Measurements from ENCODE around the gene UMAD1.

UMAD1 gene

GRCh38 chr7:7876419-7876818 is 235.9 kb downstream of the UMAD1 start:
- no peak for DNase-seq
- Histone ChIP-seq H3K27ac (no peak overlapping the region), H3K4me1 (no peaks in the 10 kb centered on the region), H3K36me3 (no peaks in the 10 kb centered on the region), H3K27me3 (no peaks in the 10 kb centered on the region), H3K9me3 (peaks cover 0 to 4% (median 0%) of the 10 kb centered on the region in 3 donors), H3K4me3 (no peak overlapping the region)
- no peak for TF ChIP-seq CTCF (IDR thresholded peaks at IDR 0.05)
- intact Hi-C loops (cut with DNase I; ENCODE audit: low total_unique reads), result no loop called here

DNA sequence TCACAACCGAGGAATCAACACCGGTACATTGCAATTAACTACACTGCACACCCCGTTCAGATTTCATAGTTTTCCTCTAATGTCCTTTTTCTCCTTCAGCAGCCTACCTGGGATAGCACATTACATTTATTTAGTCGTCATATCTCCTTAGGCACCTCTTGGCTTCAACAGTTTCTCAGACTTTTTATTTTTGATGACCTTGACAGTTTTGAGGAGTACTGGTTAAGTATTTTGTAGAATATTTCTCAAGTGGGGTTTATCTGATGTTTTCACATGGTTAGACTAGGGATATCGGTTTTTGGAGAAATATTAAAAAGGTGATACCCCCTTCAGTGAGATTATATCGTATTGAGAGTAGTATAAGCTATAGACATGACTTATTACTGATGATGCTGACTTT is 241.0 kb downstream of the UMAD1 start:
- intact Hi-C loops (cut with DNase I; ENCODE audit: low total_unique reads), result no loop called here
- Histone ChIP-seq H3K4me1 (no peaks in the 10 kb centered on the region), H3K4me3 (no peak overlapping the region), H3K27me3 (no peaks in the 10 kb centered on the region), H3K27ac (no peak overlapping the region), H3K9me3 (no peaks in the 10 kb centered on the region), H3K36me3 (no peaks in the 10 kb centered on the region)
- no peak for TF ChIP-seq CTCF (IDR thresholded peaks at IDR 0.05)
- no peak for DNase-seq

DNA sequence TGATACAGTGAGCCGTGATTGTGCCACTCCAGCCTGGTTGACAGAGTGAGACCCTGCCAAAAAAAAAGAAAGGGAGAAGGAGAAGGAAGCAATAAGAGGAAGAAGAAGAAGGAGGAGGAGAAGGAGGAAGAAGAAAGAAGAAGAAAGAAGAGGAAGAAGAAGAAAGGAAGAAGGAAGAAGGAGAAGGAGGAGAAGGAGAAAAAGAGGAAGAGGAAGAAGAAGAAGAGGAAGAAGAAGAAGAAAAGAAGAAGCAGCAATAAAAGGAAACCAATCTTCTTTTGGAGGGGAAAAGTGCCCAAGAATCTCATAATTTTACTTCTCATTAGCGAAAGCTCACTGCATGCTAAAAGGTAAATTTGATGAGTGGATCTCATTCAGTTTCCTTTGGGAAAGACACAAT is 242.3 kb downstream of the UMAD1 start:
- no peak for TF ChIP-seq CTCF (IDR thresholded peaks at IDR 0.05)
- H3K4me3 ChIP-seq, result no peak overlapping the region
- intact Hi-C loops (cut with DNase I; ENCODE audit: low total_unique reads), result no loop called here
- H3K27ac ChIP-seq, result no peak overlapping the region
- H3K36me3 ChIP-seq, result no peaks in the 10 kb centered on the region
- no peaks in the 10 kb centered on the region for H3K4me1 ChIP-seq
- no peak for DNase-seq
- H3K27me3 ChIP-seq, result no peaks in the 10 kb centered on the region
- H3K9me3 ChIP-seq, result no peaks in the 10 kb centered on the region

DNA sequence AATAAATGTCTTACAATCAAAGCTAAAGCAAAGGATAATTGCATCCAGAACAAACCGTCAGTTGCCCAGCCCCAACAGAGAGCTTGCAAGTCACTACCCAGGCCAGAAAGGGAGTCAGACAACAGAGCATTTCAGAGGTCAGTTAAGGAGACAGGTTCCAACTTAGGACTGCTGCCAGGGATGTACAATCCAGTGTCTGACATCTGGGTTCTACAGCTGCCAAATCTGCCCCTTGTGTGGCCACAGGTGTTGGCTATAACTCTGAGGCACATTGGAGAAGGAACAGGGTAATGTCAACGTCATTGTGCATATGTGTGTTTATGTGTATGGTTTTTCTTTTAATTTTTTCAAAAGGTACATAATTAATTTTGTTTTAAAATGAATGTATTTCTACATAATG is 242.8 kb downstream of the UMAD1 start:
- no peak for DNase-seq
- H3K9me3 ChIP-seq, result no peaks in the 10 kb centered on the region
- H3K27ac ChIP-seq, result no peak overlapping the region
- no peaks in the 10 kb centered on the region for H3K27me3 ChIP-seq
- no peak for TF ChIP-seq CTCF (IDR thresholded peaks at IDR 0.05)
- intact Hi-C loops (cut with DNase I; ENCODE audit: low total_unique reads), result no loop called here
- H3K4me1 ChIP-seq, result no peaks in the 10 kb centered on the region
- H3K4me3 ChIP-seq, result no peak overlapping the region
- H3K36me3 ChIP-seq, result no peaks in the 10 kb centered on the region

- H3K36me3 ChIP-seq, result no peaks in the 10 kb centered on the region
- no peaks in the 10 kb centered on the region for H3K4me1 ChIP-seq
- no peaks in the 10 kb centered on the region for H3K9me3 ChIP-seq
- H3K27me3 ChIP-seq, result no peaks in the 10 kb centered on the region
- DNase-seq, result no peak
- no peak for TF ChIP-seq CTCF (IDR thresholded peaks at IDR 0.05)
- H3K27ac ChIP-seq, result no peak overlapping the region
- no peak overlapping the region for H3K4me3 ChIP-seq
- intact Hi-C loops (cut with DNase I; ENCODE audit: low total_unique reads), result no loop called here
Measured at GRCh38 chr7:7884855-7885254, 244.3 kb downstream of the UMAD1 start.
